ENCODE data around the gene SORCS3.

The SORCS3 gene

DNA sequence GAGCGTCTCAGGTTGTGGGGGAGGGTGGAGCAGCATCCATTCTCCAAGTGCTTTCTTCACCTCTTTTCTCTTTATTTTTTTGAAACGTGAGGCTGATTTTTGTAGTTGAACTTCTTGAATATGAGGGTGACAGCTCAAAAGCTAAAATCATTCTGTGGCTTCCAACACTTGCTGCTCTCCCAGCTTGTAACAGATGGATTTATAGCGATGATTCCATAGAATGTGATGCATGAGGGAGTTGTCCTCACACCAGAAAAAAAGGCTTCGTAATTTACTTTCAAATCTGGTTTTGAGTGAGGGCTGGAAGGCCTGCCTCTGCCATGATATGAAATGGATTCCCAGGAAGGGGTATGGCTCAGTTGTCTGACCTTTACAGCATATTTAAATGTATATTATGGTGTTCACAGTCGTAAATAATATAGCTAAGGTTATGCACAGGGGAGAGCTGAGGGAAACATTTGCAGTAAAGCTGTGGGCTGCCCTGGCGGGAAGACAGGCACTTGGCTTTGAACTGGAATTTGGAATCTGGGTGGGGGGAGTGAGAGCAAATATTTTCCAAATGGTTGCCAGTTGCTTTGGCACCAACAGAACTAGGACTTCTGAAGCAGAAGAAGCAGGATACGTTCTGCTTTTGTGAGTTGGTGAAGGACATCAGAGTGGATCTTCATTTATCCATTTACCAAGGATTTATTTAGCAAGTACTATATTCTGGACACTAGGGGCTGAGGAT lies 166.7 kb downstream of the SORCS3 start:
- TF ChIP-seq, protein P1, sequence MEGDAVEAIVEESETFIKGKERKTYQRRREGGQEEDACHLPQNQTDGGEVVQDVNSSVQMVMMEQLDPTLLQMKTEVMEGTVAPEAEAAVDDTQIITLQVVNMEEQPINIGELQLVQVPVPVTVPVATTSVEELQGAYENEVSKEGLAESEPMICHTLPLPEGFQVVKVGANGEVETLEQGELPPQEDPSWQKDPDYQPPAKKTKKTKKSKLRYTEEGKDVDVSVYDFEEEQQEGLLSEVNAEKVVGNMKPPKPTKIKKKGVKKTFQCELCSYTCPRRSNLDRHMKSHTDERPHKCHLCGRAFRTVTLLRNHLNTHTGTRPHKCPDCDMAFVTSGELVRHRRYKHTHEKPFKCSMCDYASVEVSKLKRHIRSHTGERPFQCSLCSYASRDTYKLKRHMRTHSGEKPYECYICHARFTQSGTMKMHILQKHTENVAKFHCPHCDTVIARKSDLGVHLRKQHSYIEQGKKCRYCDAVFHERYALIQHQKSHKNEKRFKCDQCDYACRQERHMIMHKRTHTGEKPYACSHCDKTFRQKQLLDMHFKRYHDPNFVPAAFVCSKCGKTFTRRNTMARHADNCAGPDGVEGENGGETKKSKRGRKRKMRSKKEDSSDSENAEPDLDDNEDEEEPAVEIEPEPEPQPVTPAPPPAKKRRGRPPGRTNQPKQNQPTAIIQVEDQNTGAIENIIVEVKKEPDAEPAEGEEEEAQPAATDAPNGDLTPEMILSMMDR (IDR thresholded peaks at IDR 0.05; ENCODE audit: extremely low read depth, insufficient read depth, missing control alignments): no peak
- in situ Hi-C loops (cut with MboI; ENCODE audit: low pct_unique_long_range_greater_than_20kb, low sequenced_read_pairs, unreplicated experiment): no loop called here

DNA sequence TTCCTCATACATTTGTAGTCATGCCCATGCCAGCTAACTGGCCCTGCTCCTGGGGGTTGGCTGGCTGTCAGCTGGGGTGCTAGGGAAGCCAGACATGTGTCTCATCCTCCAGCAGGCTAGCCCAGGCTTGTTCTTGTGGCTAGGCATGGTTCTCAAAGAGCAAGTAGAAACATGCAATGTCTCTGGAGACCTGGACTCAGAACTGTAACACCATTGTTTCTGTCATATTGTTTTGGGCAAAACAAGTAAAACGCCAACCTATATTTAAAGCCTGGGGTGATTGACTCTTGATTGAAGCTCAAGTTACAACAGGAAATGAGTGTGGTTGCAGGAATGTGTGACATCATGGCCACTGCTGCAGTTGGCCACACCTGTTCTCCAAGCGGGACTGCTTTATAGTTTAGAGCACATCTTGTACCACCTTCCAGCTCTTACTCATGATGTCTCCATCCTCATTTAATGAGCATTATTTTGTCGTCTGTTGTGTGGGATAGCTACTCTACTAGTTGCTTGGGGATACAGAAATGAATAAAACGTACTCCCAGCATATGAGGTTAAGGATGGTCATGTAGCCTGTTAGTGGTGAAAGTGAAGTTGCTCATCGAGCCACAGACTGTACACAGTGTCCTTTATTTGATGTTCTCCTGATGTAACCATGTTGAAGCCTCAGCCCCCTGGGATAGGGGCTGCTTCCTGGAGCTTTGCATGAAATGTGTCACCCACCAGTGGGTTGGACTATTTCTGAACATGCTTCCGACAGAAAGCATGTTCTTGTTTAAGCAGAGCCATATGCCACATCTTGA lies 168.4 kb downstream of the SORCS3 start:
- TF ChIP-seq, protein P1 (IDR thresholded peaks at IDR 0.05; ENCODE audit: extremely low read depth, insufficient read depth, missing control alignments): no peak
- DNase-seq (ENCODE audit: low spot score): no peak
- in situ Hi-C loops (cut with MboI; ENCODE audit: low pct_unique_long_range_greater_than_20kb, low sequenced_read_pairs, unreplicated experiment): no loop called here

More for the DNA sequence above, 166.7 kb downstream of the SORCS3 start:
- no peak for DNase-seq (ENCODE audit: low spot score)

DNA sequence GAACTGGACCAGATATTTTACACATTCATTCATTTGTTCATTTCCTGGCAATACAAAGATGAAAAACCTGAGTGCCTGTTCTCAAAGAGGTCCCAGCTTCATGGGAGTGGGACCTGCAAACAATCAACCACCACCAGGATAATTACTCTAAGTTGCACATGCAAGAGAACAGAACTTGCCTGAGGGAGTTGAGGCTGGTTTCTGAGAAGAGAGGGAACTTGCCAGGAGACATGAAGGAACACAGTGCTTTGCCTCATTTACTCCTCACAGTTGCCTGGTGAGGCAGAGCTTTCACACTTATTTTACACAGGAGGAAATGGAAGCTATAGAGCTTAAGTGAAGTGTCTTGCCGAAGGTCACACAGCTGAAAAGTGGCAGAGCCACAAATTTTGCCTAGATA lies 170.1 kb downstream of the SORCS3 start:
- in situ Hi-C loops (cut with MboI; ENCODE audit: low pct_unique_long_range_greater_than_20kb, low sequenced_read_pairs, unreplicated experiment): no loop called here
- TF ChIP-seq, protein P1 (IDR thresholded peaks at IDR 0.05; ENCODE audit: extremely low read depth, insufficient read depth, missing control alignments): no peak
- DNase-seq (ENCODE audit: low spot score): no peak

DNA sequence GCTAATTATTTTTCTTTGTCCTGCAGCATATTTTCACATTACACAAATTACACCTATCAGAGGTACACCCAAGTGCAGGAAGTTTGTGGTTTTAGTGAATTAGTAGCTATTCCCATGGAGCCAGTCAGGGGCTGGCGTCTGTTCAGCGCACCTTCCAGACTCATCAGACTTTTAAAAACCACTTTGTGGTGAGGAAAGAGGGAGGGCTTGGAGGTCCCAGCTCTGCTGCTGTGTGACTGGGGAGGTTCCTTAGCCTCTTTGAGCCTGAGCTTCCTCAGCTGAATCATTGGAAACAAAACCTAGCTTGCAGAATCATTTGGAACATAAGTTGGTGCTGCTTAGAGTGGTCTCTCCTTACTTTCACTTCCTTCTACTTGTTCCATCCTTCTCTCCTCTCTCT lies 175.4 kb downstream of the SORCS3 start:
- in situ Hi-C loops (cut with MboI; ENCODE audit: low pct_unique_long_range_greater_than_20kb, low sequenced_read_pairs, unreplicated experiment): no loop called here
- no peak for DNase-seq (ENCODE audit: low spot score)
- TF ChIP-seq, protein P1 (IDR thresholded peaks at IDR 0.05; ENCODE audit: extremely low read depth, insufficient read depth, missing control alignments): no peak

DNA sequence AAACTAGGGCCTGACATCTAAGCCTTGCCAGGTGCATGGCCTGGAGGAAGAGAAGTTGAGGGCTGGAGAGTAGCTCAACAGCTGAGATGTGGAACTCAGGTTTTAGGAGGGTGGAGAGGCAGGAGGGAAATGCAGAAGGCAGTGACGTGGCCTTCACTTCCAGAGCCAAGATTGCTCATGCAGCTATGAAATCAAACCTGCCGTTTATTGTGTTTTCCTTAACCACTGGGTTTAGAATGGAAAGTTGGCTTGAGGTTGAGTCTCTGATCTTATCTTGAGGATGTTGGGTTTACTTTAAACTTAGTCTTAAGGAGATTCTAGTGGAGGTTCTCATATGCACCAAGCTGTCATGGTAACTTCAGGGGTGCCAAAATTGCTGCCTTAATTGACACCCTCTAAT lies 178.6 kb downstream of the SORCS3 start:
- no peak for DNase-seq (ENCODE audit: low spot score)
- TF ChIP-seq, protein P1 (IDR thresholded peaks at IDR 0.05; ENCODE audit: extremely low read depth, insufficient read depth, missing control alignments): no peak
- in situ Hi-C loops (cut with MboI; ENCODE audit: low pct_unique_long_range_greater_than_20kb, low sequenced_read_pairs, unreplicated experiment): no loop called here

DNA sequence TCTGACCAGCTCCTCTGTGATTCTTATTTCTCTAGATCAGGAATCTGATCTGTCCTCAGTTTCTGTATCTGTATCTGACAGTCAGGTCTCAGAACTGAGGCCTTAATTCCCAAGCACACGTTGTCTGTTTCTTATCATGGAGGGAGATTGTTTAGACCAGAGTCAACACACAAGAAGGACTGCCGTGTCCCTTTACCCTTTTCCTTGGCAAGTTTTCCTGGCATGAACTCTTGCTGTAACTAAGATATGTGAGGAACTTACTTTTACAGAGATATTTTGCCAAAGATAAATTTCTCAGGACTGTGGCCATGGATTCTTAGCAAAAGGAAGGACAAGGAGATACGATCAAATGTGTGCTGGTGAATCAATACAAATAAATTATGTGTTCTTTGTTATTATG lies 181.0 kb downstream of the SORCS3 start:
- TF ChIP-seq, protein P1 (IDR thresholded peaks at IDR 0.05; ENCODE audit: extremely low read depth, insufficient read depth, missing control alignments): no peak
- in situ Hi-C loops (cut with MboI; ENCODE audit: low pct_unique_long_range_greater_than_20kb, low sequenced_read_pairs, unreplicated experiment): no loop called here
- DNase-seq (ENCODE audit: low spot score): no peak
